IPS-NIHi7 (cell line): ENCODE measurements around the gene CALML4.
"Not testable (repeated sequence)": the region's sequence is repeated elsewhere in the genome, so short reads cannot be mapped to it uniquely, and the experiment has no call there.

Source experiments
- DNase-seq: peaks from one replicate; pipeline ENCODE4 v3.0.0; 2012; ENCODE audit warnings: mixed read lengths; ENCODE audit errors: extremely low spot score

CALML4 gene

GRCh38 chr15:68208136-68208535 lies 3.0 kb upstream of the CALML4 start:
- no peak for DNase-seq

- no peak for DNase-seq
Measured at GRCh38 chr15:68207176-68207935, 2.2 kb upstream of the CALML4 start.

- DNase-seq = no peak
Measured at GRCh38 chr15:68206711-68207151, 1.6 kb upstream of the CALML4 start.

GRCh38 chr15:68205954-68206539 lies 915 bp upstream of the CALML4 start:
- DNase-seq = peak; percentile 69

- no peak for DNase-seq
Measured at GRCh38 chr15:68205558-68205944, 419 bp upstream of the CALML4 start.

GRCh38 chr15:68204361-68204760 lies 771 bp downstream of the CALML4 start:
- no peak for DNase-seq

GRCh38 chr15:68203956-68204355 lies 1.2 kb downstream of the CALML4 start:
- DNase-seq = no peak

- DNase-seq = no peak
Measured at GRCh38 chr15:68203486-68203885, 1.6 kb downstream of the CALML4 start.

- DNase-seq = not testable (repeated sequence)
Measured at GRCh38 chr15:68202994-68203393, 2.1 kb downstream of the CALML4 start.

GRCh38 chr15:68201879-68202261 lies 3.3 kb downstream of the CALML4 start:
- no peak for DNase-seq

GRCh38 chr15:68201153-68201878 lies 3.8 kb downstream of the CALML4 start:
- DNase-seq = no peak

GRCh38 chr15:68200016-68200861 lies 4.9 kb downstream of the CALML4 start:
- peak; percentile 29 for DNase-seq

GRCh38 chr15:68199340-68199739 lies 5.8 kb downstream of the CALML4 start:
- no peak for DNase-seq

- no peak for DNase-seq
Measured at GRCh38 chr15:68197661-68198437, 7.3 kb downstream of the CALML4 start.

- DNase-seq = no peak
Measured at GRCh38 chr15:68197170-68197492, 8.0 kb downstream of the CALML4 start.

- DNase-seq = no peak
Measured at GRCh38 chr15:68196445-68197169, 8.5 kb downstream of the CALML4 start.

- DNase-seq = no peak
Measured at GRCh38 chr15:68195336-68196112, 9.6 kb downstream of the CALML4 start.

- DNase-seq = no peak
Measured at GRCh38 chr15:68192804-68193486, 12.2 kb downstream of the CALML4 start.

- DNase-seq = no peak
Measured at GRCh38 chr15:68192117-68192516, 13.0 kb downstream of the CALML4 start.
